CD4-positive, alpha-beta T cell treated with Interleukin-10 for 1 hour (primary cell): Measurements from ENCODE around the gene TSHZ3.

ENCODE experiments used
- DNase-seq: peaks from one replicate; pipeline ENCODE4 v3.0.0-alpha.2; 2020

TSHZ3 gene

DNA sequence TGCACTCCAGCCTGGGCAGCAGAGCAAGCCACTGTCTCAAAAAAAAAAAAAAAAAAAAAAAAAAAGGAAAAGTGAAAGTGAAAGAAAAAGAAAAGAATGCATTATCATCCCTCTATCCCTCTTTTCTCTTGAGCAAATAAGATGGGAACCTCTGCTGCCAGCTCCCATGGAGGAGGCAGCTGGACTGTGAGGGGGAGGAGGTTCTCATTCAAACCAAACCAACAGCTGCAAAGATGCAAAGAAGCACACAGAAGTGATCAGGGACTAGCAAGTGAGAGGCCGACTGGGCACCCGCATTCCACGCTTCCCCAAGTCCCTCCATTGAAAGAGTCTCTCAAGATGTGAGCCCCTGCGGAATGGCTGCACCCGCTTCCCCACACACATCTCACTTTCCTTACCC is 63.5 kb downstream of the TSHZ3 start:
- no peak for DNase-seq

DNA sequence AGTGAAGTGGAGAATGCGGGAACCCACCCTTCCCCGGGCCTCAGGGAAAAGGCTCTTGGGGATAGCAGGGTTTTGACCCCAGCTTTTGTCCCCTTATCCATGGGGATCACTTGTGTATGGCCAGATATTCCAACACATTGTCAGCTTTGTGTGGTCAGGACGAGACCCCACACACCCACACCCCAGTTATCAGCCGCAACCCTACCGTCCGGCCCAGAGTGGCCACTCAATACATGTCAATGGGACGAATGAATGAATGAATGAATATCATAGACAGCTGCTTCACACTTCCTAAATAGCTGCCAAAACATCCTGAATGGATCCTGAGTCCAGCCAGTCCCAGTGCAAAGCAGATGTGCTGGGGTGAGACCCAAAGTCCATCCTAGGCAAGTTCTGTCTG is 64.6 kb downstream of the TSHZ3 start:
- DNase-seq, result no peak

DNA sequence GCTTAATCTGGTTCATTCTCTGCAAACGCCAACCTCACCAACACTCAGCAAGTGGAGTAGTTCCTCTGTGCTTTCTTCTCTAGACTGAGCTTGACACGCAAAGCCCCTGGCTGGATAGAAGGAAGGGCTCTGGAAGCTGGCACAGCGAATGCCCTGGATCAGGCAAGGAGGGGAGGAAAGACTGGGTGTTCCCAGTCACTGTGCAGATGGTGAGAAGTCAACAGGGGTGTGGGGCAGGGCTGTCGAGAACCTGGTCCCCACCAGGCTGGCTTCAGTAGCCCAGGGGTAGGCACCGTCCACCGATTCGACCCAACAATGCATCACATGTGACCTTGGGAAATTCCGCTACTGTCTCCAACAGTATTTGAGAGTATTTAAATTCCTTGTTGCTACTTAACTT is 65.5 kb downstream of the TSHZ3 start:
- no peak for DNase-seq

DNA sequence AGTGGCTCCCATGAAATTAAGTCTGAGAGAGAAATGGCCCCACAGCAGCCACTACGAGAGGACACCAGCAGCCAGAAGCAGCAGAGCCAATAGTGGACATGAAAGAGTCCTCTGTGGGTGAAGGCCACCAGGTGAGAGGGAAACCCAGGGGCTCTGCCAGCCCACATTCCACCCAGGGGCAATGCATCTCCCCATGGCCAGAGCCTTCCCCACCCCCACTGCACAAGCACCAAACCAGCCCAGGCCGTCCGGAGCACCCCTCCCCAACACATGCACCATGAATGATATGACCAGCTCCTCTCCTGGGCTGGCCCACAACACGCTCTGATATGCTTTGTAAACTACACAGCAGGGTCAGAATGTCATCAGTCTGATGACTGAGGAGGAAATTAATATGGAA is 66.9 kb downstream of the TSHZ3 start:
- no peak for DNase-seq

DNA sequence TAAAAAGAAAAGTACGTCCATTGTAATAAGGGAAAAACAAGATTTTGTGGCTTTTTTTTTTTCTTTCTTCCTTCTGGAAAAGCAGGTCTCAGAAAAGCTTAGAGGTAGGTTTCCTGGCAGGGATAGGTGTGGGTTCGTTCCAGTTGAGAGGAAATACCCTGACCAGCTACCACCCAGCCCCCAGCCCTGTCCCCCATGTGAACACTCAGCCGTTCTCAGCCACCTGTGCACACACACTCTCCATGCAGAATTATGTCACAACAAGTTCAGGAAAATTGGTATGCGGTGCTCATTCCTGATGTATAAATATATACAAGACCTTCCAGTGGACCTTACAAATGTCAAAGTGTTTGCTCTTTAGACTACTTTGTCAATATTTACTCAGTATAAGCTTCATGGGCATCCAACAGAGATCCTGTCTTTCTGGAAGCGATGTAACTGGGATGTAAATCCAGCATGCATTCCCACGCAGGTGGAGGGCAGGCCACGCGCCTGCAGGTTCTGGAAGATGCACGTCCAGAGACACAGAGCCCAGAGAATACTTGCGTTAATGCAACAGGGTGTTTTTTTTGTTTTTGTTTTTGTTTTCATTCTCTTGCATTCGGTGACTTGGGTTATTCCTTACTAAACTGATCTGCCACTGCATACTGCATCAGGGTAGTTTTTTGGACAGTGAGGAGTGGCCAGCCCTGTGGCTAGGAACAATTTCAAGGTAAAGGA is 68.8 kb downstream of the TSHZ3 start:
- no peak for DNase-seq

DNA sequence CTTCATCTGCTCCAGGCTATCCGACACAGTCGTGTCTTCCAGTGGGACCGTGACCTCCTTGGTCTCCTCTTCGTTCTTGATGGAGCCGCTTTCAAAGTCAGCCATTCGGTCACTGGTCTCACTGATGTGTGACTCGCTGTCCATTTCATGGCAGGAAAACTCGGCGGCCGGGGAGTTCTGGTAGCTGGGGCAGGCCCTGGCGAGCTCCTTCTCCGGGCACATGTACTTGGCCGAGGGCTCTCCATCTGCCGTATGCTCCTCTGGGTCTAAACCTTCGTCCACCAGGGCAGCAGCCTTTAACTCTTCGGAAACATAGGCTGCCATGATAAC is 69.8 kb downstream of the TSHZ3 start:
- DNase-seq, result no peak

DNA sequence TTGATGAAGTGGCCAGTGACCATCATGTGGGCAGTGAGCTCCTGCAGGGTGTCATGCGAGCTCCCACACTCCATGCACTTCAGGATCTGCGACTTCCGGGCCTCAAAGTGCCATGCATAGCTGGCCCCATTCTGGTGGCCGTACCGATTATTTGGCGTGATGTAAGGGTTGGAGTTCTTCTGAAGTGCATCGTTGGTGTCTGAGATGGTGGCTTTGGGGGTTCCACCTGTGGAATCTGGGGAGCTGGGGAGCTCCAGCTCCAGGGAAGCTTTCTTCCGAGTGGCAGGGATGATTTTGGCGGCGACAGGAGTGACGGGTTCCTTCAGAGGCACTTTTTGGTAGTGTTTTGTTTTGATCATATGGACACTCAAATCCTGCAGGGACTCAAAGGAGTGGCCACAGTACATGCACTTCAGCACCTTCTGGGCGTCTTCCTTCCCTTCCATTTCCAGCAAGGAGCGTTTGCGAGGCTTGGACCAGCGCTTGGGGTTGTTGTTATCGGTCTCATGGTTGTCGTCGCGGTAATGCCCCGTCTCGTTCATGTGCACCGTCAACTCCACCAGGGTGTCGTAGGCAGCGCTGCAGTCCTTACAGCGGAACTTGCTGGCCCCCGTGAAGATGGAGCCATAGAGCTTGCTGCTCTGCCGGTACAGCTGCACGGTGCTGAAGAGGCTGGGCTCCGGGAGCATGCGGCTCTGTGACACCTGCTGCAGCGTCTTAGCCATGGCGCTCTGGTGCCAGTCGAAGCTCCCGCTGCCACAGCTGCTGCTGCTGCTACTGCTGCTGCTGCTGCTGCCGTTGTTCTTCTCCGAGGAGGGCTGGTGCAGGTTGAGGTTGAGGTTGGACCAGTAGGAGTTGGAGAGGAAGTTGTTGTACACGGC is 70.4 kb downstream of the TSHZ3 start:
- no peak for DNase-seq

DNA sequence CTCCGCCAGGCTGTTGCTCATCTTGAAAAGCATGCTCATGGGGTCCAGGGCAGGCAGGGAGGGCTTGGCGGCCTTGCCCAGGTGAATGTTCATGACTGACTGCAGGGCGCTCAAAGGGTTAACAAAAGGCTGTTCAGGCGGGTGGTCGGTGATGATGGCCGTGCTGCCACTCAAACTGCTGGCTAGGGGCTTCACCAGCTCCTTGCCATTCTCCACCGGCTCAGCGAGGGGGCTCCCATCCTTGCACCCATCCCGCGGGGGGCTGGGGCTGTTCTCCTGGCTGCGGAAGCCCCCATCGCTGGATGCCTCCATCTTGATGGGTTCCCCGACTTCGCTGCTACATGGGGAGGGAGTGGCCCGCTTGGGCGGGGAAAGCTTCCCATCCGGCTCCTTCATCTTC is 71.7 kb downstream of the TSHZ3 start:
- DNase-seq, result no peak

DNA sequence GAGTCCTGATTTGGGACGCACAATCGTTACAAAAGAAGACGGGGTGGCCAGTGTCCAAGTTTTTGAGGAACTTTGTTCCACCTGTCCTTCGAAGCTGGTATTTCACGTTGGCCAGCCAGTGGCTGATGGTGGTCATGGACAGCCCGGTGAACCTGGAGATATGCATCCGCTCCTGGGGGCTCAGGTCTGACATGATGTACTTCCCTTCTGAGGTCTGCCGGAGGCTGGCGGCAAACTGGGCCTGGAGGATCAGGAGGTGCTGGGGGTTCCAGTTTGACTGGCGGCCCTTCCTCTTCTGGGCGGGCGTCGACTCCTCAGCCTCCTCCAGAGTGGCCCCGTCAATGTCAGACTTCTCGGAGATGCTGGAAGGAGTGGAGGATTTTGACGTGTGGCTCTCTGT is 72.4 kb downstream of the TSHZ3 start:
- no peak for DNase-seq

DNA sequence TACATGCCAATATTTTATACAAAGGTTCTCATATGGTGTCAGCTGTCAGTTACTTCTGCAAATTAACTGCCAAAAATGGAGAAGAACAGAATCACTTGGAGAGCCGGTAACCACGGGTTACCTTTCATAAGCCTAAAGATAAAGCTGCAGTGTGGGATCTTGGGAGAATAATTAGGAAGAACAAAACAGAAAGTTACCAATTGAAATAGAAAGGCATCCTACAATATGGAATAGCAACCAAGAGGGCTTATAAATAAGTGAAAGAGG is 74.2 kb downstream of the TSHZ3 start:
- DNase-seq, result no peak

DNA sequence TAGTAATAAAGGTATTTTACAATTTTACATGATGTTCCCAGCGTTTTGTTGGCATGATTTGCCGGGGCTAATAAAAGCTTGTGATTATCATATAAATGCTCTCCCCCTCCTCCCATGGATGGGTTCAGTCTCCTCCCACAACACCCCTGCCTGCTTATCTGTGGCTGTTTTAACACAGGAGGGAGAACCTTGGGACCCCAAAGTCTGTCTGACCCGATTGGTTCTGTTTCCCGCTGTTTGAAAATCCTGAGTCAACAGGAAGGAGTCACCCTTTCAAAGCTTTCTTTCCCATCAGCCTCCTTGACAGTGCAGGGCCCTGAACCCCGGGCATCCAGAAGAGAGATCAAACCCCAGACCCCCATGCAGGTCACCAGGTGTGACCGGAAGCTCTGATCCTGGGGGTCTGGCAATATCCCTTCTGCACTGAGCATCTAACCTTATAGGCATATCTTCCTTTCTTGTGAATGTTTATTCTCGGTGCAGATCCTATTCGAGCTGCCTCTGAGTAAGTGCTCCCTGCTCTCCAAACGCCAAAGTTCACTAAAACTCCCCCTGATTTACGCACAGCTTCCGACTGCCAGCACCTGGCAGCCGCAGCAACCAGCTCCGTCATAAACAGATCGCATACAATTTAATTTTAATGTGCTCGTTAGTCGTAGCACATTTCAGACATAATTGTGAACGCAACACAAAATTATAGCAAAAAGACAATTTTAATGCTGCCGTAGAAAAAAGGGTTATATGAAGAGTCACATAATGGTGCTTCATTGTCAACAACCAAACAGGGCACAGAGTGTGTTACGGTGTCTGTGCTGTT is 74.8 kb downstream of the TSHZ3 start:
- DNase-seq, result no peak

DNA sequence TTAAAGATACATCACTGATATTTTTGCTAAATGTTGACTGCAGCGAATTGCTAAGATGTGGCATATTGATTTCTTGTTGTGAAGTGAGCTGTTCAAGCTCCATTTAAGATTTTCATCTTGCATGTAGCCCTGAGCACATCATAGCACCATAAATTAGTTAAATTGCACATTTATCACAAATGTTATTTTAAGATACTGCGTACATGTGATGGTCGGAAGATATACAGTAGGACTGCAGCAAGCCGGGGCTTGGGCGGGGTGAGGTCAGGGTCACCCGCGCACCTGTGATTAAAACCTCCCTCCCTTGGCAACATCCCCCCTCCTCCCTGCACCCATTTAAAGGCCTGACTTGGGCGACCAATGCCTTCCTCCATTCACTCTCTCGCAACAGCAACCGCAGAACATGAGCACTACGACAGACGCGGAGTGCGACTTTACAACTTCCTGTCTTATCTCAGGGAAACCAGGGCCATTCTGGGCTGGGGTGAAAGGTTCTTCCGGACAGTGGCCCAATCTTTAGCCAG is 76.6 kb downstream of the TSHZ3 start:
- no peak for DNase-seq

DNA sequence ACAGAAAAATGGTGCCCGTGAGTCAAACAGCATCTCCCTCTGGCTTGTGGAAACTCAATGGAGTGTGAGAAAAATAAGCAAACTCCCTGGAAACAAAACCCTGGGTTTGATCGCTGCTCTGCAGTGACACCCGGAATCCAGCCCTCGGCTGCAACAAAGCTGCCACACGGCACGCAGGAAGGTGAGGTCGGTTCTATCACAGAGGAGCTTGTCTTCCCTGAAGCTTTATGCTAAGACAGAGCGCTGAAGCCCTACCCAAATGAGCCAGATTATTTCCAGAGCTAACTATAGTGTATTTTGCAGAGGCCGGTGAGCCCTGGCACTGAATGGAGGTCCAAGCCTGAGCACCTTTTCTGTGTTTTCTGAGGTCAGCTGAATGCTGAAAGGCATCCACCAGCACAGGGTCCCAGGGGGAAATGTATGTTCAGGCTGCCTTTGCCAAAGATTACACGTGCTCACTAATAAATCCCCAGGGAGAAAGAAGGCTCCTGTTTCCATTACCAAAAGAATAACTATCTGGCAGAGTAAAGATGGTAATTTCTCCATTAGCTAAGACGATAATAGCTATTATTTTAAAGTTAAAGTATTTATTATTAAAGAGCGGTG is 77.8 kb downstream of the TSHZ3 start:
- no peak for DNase-seq

DNA sequence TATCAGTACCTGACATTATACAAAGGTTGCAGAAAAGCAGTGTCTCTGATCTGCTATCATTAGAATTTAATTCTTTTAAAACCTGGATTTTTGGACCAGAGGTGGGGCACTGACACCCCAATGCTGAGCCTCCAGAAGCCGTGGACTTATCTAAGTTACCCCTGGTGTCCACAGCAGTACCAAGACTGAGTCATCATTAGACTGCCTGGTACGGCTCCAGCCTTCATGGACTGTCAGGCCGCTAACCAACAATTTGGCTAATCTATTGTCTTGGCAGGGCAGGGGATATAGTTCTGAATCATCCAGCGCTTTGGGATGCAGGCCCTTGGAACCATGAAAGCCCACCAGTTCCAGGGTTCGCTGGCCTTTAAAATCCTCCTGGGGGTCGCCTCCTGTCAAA is 78.3 kb downstream of the TSHZ3 start:
- DNase-seq, result no peak

DNA sequence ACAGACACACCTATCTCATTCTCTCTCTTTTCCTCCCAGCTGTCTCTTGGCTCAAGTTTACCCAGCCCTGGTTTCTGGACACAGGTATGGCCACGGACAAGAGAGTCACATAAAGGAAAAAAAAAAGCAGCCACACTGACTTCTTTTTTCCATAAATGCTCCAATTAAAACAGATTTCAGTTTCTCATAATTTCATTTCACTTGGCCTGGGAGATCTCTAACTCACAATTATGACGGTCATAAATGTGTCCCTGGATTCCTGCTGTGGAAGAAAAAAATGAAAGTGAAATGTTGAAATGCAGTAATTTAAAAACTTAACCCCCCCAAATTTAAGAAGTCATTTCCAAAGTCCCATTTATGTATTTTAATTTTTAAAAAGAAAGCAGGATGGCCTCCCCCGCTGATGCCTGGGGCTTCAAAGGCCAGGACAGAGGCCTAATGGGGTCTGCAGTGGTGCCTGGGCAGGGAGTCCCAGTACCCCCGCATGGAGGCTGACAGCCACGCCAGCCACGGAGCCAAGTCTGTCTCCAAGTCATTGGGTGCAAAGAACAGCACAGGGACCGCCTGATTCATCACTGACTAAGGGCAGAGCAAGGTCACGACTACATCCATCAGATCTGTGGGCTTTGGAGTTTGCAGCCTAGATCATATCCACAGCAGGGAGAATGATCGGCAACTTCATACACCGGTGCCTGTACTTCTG is 79.7 kb downstream of the TSHZ3 start:
- no peak for DNase-seq

DNA sequence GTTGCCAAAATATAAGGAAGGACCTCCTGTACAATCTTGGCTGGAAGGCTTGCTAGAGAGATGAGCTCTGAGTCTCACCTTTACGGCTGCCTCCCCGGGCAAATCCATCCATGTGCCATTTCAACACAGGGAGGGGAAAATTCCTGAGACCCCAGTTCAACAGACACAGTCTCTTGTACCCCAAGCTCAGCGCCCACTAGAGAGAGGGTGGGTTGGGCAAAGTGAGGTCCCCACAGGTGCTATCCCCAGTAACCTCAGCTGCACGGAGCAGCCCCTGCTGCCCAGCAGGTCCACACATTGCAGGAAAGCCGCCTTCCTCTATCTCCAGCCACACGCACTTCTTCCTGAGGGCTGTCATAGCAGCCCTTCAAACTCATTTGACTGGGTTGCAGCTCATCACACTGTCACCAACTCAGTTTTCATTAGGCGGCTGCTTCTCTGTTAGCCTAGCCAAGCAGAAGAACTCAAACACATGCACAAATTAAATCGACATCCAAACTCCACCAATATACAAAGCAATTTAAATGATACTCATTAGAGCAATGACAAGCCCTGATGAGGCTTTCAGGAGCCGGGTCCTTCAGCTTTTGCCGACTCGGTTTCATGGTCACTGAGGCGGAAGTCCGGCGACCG is 80.4 kb downstream of the TSHZ3 start:
- no peak for DNase-seq

DNA sequence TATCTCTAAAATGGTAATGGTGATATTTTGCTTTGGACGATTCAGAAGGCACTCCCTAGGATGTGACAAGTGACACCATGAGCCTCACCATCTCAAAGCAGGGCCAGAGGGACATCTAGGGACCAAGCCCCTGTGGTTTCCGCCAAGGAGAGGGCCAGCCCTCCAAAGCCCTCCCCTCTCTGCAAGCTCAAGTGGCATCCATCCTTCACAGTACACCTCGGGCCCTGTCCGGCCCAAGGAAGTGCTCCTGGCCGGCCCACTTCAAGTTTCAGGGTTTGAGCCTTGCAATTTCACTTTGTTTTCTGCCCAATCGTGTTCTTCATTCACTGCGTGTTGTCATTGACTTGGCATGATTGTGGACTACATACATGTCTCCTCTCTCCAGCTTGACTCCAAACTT is 82.5 kb downstream of the TSHZ3 start:
- no peak for DNase-seq

DNA sequence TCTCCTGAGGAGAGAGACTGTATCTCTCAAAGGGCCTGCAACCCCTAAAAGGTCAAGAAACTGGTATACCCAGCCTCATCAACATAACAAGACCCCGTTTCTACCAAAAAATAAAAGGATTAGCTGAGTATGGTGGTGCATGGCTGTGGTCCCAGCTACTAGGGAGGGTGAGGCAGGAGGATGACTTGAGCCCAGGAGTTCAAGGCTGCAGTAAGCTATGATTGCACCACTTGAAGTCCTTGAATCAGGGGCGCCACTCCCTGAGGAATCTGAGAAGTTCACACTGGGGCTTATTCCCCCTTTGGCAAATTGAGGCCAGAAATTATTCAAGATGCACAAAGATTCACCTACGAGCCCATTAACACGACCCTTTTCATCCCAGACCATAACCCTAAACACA is 83.0 kb downstream of the TSHZ3 start:
- DNase-seq, result no peak

DNA sequence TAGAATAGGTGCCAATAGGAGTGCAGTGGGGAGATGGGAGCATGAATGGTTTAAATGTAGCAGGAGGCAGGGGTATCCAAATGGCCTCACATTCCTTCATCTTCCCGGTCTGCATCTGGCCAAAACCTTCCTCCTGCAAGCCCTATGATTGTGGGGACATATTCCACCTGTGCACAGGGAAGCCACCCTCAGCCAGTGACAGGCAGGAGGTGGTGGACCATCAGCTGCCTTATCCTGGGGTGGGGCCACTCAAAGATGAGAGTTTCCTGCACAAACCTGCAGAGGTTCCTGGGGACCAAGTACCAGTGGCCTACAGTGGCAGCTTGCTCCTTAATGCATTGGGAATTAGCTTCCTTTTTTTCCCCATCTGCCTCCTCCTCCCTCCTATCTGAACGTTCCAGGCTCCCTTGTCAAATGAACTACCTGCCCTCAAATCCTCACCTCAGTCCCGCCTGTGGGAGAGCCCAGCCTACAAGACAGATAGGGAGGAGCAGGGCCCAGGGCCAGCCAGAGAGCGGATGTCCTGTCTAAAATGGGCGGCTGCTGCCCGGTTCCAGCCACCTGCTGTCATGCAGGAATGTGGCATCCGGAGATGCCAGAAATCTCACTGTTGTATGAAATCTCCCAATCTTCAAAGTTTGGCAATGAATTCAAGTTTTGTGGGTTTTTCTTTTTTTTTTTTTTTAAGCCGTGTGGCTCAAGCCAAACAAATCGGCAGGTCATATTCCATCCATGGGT is 85.0 kb downstream of the TSHZ3 start:
- no peak for DNase-seq

DNA sequence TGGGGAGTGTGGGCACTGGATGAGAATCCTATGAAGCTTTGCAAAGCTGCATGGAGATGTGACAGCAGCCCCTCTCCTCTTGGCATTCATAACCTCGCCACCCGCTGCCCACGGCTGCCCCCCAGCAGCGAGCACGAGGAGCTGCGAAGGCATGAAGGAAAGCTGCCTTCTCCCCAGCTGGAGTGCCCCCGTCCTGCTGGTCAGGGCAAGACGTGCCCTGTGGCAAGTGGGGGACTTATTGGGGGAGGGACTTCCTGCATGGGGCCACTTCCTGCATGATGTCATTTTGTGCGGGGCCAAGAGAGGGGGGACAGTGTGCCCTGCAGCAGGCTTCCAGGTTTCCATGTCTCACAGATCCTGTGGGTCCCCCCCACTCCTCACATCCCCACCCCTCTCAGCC is 85.9 kb downstream of the TSHZ3 start:
- no peak for DNase-seq

DNA sequence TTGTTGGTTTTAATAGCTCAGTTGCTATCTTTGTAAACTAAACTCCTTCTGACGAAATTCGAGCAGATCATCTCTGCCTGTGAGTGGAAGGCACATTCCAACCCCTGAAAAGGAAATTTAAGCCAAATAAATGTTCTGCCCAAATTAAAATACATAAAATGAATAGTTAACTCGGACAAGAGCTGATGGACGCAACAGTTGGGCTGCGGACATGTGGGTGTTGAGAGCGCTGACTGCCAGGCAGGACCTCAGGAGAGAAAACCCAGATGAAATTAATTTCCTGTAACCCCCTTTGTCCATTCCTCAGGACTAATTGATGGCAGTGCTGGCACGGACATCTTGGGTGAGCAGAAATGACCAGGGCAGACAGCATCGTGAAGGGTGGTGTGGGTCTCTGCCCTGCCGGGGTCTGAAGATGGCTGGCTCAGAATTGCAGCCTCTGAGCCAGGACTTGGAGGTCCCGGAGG is 86.5 kb downstream of the TSHZ3 start:
- DNase-seq, result no peak
